CD4-positive, alpha-beta T cell (primary cell): ENCODE measurements around the gene C9orf72. TPM values are rescaled to one million over a fixed set of nuclear protein-coding genes. Genes with fewer than 3 reads are reported as not detected.

Experiments
- ATAC-seq: fragments of 200-7000 bp; cut with Tn5 transposase; one replicate; pipeline ENCODE4 v1.10.0; 2022; ENCODE audit warnings: mild to moderate bottlenecking; ENCODE audit not compliant: poor library complexity
- CTCF ChIA-PET: fragments of 350-600 bp; sonication (Branson Sonifier 250); formaldehyde crosslinking; loops from one replicate; lab custom pipeline; 2021; ENCODE audit warnings: antibody characterized with exemption, inconsistent platforms; lab: Charles Lee
- POLR2A ChIA-PET: fragments of 350-600 bp; sonication (Branson Sonifier 250); formaldehyde crosslinking; loops from one replicate; lab custom pipeline; 2021; ENCODE audit warnings: antibody characterized with exemption, inconsistent platforms; lab: Charles Lee
- DNase-seq, 14 experiments: peaks; one replicate each; pipeline ENCODE4 v3.0.0-alpha.2; 2013 to 2020; ENCODE audit warnings: mixed read lengths in 2 of 14
- H3K27ac ChIP-seq, 2 donors: one replicate each; pipeline versions ENCODE4 v1.5.1 to v1.7.0; 2013; ENCODE audit warnings: low read length in 2 of 2, low read depth in 1 of 2, mild to moderate bottlenecking in 1 of 2
- H3K27me3 ChIP-seq, 2 experiments: 1 replicate in 1 of 2; 2 replicates in 1 of 2; pipeline versions ENCODE4 v1.6.1 to v1.7.0; 2013; ENCODE audit warnings: low read length in 2 of 2, control low read depth in 1 of 2, mild to moderate bottlenecking in 1 of 2, moderate library complexity in 1 of 2; ENCODE audit not compliant: insufficient read depth in 2 of 2, control insufficient read depth in 1 of 2
- H3K36me3 ChIP-seq: one replicate; pipeline ENCODE4 v1.6.1; 2013; ENCODE audit warnings: low read length, control low read depth; ENCODE audit not compliant: insufficient read depth
- H3K4me1 ChIP-seq: one replicate; pipeline ENCODE4 v1.6.1; 2013; ENCODE audit warnings: low read length, control low read depth; ENCODE audit not compliant: insufficient read depth
- H3K4me3 ChIP-seq: one replicate; pipeline ENCODE4 v1.5.1; 2013; ENCODE audit warnings: mild to moderate bottlenecking, low read length, moderate library complexity
- H3K9me3 ChIP-seq, 2 experiments: 1 replicate in 1 of 2; 2 replicates in 1 of 2; pipeline versions ENCODE4 v1.6.1 to v1.7.0; 2013; ENCODE audit warnings: low read length in 2 of 2, mild to moderate bottlenecking in 2 of 2, control low read depth in 1 of 2, moderate library complexity in 1 of 2; ENCODE audit not compliant: control insufficient read depth in 1 of 2, insufficient read depth in 1 of 2
- H3K27ac Mint-ChIP-seq: one replicate; pipeline ENCODE4 v1.8.0; 2020; ENCODE audit warnings: mixed read lengths
- H3K27me3 Mint-ChIP-seq: one replicate; pipeline ENCODE4 v1.8.0; 2021; ENCODE audit warnings: mixed read lengths
- H3K36me3 Mint-ChIP-seq: one replicate; pipeline ENCODE4 v1.8.0; 2021; ENCODE audit warnings: low read depth, mixed read lengths
- H3K4me1 Mint-ChIP-seq: one replicate; pipeline ENCODE4 v1.8.0; 2021; ENCODE audit warnings: low read depth, mixed read lengths
- H3K4me3 Mint-ChIP-seq: one replicate; pipeline ENCODE4 v1.8.0; 2020; ENCODE audit warnings: mild to moderate bottlenecking, mixed read lengths
- H3K9me3 Mint-ChIP-seq: one replicate; pipeline ENCODE4 v1.8.0; 2020; ENCODE audit warnings: mixed read lengths
- CTCF ChIP-seq: fragments of 200-600 bp; IDR thresholded peaks from one replicate; pipeline ENCODE4 v1.8.0; 2022; ENCODE audit warnings: antibody characterized with exemption, mild to moderate bottlenecking
- intact Hi-C, 2 experiments: fragments of 100-400 bp; cut with DNase I in 1 of 2; cut with micrococcal nuclease in 1 of 2; formaldehyde crosslinking; loops; one replicate each; pipeline versions ENCODE4 v1.15.1 to v1.9.0; 2023 to 2025; cut with DNase I, micrococcal nuclease
- total RNA-seq, 174 experiments: library from RNA in 2 of 174; stranded (reverse) in 2 of 174; gene quantifications; one replicate each; pipeline ENCODE4 v1.2.3 and lab custom pipeline; 2021 to 2026

C9orf72 gene
- total RNA-seq, 2 experiments from 2014 or later, result 36.9 to 39.2 TPM

GRCh38 chr9:27506981-27507380 lies 66.3 kb downstream of the C9orf72 start:
- ATAC-seq (no peak), DNase-seq (no peak)
- Mint-ChIP-seq H3K9me3 (no peaks in the 10 kb centered on the region), H3K36me3 (no peaks in the 10 kb centered on the region), H3K27ac (no peak overlapping the region), H3K27me3 (no peaks in the 10 kb centered on the region), H3K4me3 (no peak overlapping the region), H3K4me1 (no peaks in the 10 kb centered on the region)
- Histone ChIP-seq H3K27ac (no peak overlapping the region), H3K4me1 (no peaks in the 10 kb centered on the region), H3K4me3 (no peak overlapping the region), H3K27me3 (no peaks in the 10 kb centered on the region), H3K36me3 (no peaks in the 10 kb centered on the region), H3K9me3 (no peaks in the 10 kb centered on the region)
- TF ChIP-seq CTCF, result no peak
- POLR2A ChIA-PET, result no interaction called here
- CTCF ChIA-PET, result no interaction called here
- intact Hi-C loops, result no loop called here

GRCh38 chr9:27505744-27506161 lies 67.5 kb downstream of the C9orf72 start:
- no peak overlapping the region for H3K4me3 Mint-ChIP-seq
- POLR2A ChIA-PET, result no interaction called here
- Histone ChIP-seq H3K36me3 (no peaks in the 10 kb centered on the region), H3K27me3 (no peaks in the 10 kb centered on the region), H3K27ac (no peak overlapping the region), H3K9me3 (no peaks in the 10 kb centered on the region), H3K4me3 (no peak overlapping the region), H3K4me1 (no peaks in the 10 kb centered on the region)
- H3K9me3 Mint-ChIP-seq, result no peaks in the 10 kb centered on the region
- TF ChIP-seq CTCF, result no peak
- intact Hi-C loops, result no loop called here
- H3K27me3 Mint-ChIP-seq, result no peaks in the 10 kb centered on the region
- H3K27ac Mint-ChIP-seq, result no peak overlapping the region
- no peak for ATAC-seq
- no peaks in the 10 kb centered on the region for H3K4me1 Mint-ChIP-seq
- H3K36me3 Mint-ChIP-seq, result no peaks in the 10 kb centered on the region
- DNase-seq, result no peak
- CTCF ChIA-PET, result no interaction called here

- no peak overlapping the region for H3K4me3 ChIP-seq
- ChIA-PET CTCF (no interaction called here), POLR2A (no interaction called here)
- H3K27ac Mint-ChIP-seq, result no peak overlapping the region
- H3K27me3 ChIP-seq, result no peaks in the 10 kb centered on the region
- no peak overlapping the region for H3K27ac ChIP-seq
- DNase-seq, result no peak
- no peaks in the 10 kb centered on the region for H3K4me1 Mint-ChIP-seq
- ATAC-seq, result no peak
- no peak for TF ChIP-seq CTCF
- no peaks in the 10 kb centered on the region for H3K36me3 Mint-ChIP-seq
- no peaks in the 10 kb centered on the region for H3K9me3 ChIP-seq
- H3K4me1 ChIP-seq, result no peaks in the 10 kb centered on the region
- H3K36me3 ChIP-seq, result no peaks in the 10 kb centered on the region
- H3K4me3 Mint-ChIP-seq, result no peak overlapping the region
- intact Hi-C loops, result no loop called here
- H3K27me3 Mint-ChIP-seq, result no peaks in the 10 kb centered on the region
- H3K9me3 Mint-ChIP-seq, result no peaks in the 10 kb centered on the region
These were observed 69.0 kb downstream of the C9orf72 start for GRCh38 chr9:27504259-27504658.
